ENCODE measurements around the gene ENO2. TPM values are rescaled to one million over a fixed set of nuclear protein-coding genes. Genes with fewer than 3 reads are reported as not detected.

The ENO2 gene
- total RNA-seq: 18.4 and 19.9 TPM in 2 replicates

DNA sequence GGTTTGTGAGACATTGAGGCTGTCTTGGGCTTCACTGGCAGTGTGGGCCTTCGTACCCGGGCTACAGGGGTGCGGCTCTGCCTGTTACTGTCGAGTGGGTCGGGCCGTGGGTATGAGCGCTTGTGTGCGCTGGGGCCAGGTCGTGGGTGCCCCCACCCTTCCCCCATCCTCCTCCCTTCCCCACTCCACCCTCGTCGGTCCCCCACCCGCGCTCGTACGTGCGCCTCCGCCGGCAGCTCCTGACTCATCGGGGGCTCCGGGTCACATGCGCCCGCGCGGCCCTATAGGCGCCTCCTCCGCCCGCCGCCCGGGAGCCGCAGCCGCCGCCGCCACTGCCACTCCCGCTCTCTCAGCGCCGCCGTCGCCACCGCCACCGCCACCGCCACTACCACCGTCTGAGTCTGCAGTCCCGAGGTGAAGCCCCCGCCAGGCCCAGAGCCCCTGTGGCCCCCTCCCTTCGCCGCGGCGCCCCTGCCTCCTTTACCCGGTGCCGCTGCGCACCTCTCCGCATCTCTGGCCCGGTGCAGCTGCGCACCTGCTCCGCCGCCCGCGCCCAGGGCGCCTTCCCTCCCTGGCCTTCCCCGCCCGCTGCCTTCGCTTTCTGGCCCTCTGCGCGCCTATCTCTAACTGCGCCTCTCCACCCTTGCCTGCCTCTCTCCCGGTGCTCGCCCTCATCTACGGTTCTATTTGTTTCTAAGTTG is at the start of gene ENO2:
TSS of gene ENO2 (plus strand) at position 335 of the 701 bp plus-strand sequence. CDS start 1,253 bp downstream, outside the sequence.

DNA sequence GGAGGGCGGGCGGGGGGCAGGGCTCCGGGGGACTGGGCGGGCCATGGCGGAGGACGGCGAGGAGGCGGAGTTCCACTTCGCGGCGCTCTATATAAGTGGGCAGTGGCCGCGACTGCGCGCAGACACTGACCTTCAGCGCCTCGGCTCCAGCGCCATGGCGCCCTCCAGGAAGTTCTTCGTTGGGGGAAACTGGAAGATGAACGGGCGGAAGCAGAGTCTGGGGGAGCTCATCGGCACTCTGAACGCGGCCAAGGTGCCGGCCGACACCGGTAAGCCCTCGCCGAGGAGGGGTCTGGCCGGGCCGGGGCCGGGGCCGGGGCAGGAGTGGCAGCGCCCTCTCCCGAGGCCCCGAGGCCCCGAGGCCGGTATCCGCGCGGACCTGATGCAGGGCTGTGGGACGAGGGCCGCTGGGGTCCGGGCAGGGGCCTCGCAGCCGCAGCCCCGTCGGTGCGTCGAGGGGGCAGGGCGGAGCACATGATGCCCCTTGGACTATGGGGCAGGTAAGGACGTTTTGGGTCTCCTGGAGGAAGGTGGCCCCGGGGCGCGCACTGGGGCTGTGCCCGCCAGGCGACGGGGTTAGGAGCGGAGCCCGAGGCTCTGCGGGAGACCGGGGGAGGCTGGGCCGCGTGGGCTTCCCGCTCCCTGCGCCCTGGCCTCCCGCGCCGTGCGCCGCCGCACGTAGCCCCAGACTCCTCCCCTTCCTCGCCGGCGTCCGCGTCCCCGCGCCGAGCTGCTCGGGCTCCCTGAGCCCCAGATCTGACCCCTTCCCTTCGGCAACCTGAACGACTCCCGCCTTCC is 46.8 kb upstream of the ENO2 start, which contains the start of gene TPI1:
TSS of gene TPI1 (plus strand) at position 119 of the 798 bp plus-strand sequence. CDS start at position 155, 36 bp downstream.

DNA sequence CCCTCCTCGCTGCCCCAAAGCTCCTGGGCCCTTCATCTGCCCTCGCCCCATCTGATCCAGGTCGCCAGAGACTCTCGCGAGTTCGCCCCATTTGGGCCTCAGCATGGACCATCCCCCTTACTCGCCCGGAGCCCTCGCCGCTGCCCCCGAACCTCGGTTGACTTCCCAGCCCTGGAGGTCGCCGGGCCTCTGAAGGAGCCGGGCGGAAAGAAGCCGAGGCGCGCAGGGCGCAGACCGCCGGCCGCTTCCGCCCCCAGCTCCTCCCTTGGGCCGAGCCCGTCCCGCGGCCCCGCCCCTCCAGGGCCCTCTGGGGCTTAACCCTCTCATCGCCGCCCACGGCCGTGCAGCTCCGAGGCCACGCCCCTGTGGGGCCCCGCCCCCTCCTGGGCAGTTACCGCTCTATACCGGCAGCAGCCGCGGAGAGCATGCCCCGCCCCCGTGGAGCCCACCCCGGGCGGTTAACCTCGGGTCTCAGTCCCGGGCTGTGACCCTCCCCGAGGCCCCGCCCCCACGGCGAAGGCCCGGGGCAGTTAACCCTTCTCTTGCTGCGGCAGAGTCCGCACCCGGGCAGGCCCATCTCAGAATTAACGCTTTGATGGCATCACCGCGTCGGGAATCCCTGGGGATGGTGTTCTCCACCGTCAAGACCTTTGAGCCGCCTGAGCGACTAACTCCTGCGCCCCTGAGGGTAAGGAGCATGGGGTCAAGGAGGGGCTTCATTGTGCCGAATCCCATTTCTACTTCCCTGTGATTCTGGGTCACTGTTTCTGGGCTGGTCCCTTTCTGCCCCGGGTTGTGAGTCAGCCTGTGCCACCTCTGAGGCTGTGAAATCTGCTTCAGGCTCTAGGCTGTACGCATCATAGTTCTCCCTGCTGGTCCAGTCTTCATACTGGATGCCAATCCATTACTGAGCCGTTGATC is 41.0 kb upstream of the ENO2 start, which contains the start of gene SPSB2:
TSS of gene SPSB2 (minus strand) at position 210 of the 921 bp plus-strand sequence. CDS start 402 bp downstream, outside the sequence.

DNA sequence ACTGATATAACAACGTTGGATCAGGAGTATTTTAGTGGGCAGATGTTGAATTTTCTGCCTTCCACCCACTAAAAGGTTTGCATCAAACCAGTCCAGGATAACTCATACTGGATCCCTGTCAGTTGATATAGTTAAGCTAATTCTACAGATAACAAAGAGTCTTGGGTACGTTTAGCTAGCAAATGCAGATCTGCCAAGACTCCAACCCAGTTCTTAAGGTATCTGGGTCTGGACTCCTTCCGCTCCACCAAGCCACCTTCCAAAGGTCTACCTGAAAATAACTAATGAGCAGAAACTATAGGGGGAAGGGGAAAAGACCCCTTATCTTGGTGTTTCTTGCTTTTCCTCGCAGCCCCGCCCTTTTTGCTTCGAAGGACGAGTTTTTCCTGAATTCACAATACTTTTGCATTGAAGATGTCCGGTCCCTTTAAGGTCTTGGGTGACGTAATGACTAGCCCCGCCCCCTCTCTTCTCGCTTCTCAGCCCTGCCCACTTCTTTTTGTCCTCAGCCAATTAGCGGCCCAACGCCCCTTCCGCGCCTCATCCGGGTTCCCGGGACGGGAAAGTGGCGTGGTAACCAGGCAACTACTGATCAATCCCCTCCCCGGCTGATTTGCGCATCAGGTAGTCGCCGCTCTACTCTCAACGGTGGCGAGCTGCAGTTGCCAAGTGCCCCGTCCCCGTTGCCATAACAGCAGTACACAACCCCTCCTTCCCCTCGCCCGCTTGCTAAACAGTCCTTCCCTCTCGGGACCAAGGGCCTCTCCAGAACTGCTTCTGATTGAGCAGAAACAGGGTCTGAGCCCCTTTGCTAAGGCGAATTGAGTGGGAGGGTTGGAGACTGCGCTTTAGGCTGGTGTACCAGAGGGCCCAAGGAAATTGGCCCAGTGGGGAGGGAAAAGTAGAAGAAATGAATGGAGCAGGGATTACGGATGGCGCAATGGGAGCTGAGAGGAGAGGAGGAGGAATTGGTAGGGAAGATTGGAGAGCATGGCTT is 9.8 kb upstream of the ENO2 start, which contains the start of gene LRRC23:
TSS of gene LRRC23 (plus strand) at position 543 of the 997 bp plus-strand sequence. CDS start 812 bp downstream, outside the sequence.

DNA sequence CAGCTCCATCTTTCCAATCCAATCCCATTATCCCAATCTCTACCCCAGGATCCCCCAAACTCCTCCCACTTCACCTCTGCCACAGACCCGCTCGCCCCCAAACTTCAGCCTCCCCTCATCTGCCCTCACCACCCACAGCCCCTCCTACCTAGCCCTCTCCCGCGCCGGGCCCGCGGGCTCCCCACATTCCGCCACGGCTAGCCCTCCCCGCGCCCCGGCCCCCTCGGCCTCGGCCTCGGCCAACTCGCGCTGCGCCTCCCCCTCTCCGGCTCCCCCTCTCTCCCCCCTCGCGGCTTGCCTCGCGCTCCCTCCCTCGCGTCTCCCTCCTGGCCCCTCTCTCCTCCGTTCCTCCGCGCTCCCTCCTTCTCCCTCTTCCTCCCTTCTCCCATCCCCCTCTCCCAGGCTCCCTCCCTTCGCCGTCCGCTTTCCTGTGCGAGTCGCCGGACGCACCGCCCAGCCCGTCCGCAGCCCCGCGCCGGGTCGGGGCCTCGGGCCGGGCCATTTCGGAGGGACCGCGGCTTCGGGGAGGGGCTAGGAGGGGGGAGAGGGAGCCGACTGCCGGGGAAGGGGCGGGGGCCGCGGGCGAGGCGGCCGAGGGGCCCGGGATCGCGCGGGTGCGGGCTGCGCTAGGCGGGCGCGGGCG is 13.1 kb downstream of the ENO2 start, which contains the start of gene ATN1:
TSS of gene ATN1 (plus strand) at position 581 of the 643 bp plus-strand sequence. CDS start 6,043 bp downstream, outside the sequence.

DNA sequence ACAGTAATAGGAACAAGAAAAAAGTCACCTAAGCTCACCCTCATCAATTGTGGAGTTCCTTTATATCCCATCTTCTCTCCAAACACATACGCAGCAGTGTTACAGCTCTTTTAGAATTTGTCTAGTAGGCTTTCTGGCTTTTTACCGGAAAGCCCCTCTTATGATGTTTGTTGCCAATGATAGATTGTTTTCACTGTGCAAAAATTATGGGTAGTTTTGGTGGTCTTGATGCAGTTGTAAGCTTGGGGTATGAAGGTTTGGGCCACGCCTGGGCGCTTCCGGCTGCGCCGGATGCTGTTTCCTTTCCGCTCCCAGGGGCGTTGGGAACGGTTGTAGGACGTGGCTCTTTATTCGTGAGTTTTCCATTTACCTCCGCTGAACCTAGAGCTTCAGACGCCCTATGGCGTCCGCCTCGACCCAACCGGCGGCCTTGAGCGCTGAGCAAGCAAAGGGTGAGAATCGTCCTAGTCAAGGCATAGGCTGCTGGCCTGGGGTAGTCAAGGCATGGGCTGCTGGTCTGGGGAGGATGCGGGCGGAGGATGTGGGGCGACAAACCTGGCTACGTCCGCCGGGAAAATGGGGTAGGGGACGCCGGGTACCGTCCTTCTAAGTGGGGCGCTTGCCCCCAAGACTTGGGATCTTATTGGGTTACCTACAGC is 29.5 kb downstream of the ENO2 start, which contains the start of the genes C12orf57 and RNU7-1:
TSS of gene C12orf57 (plus strand) at position 301 of the 659 bp plus-strand sequence. CDS start at position 401, 100 bp downstream.
TSS of gene RNU7-1 (plus strand) at position 95 of the 659 bp plus-strand sequence.

DNA sequence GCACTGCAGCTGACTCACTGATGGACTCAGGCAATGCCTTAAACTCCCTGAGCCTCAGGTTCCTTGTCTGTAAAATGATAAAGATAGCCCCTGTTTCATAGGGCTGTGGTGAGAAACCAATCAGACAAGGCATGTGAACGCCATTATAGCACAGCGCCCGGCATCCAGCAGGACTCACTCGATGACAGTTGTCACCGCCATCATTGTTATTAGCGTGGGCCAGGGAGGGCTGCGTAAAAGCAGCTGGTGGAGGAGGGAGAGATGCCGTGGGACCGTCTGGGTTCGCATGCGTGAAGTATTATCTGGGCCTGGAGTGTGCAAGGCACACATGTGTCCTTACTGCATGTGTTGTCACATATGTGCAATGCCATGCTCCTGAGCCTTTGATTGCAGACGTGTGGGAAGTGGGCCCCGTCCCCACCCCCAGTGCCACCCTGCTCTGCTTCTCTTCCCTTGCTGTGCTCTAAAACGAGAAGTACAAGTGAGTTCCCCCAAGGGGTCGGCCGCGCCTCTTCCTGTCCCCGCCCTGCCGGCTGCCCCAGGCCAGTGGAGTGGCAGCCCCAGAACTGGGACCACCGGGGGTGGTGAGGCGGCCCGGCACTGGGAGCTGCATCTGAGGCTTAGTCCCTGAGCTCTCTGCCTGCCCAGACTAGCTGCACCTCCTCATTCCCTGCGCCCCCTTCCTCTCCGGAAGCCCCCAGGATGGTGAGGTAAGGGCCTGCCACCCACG is 36.6 kb downstream of the ENO2 start, which contains the start of gene PTPN6:
TSS of gene PTPN6 (plus strand) at position 546 of the 730 bp plus-strand sequence. CDS start at position 703, 157 bp downstream.

Other genes with a start within 250 kb of the ENO2 start
- gene ZNF384, start 225.2 kb upstream of the ENO2 start, total RNA-seq: 9.6 and 10.8 TPM in 2 replicates
- gene PIANP, start 213.8 kb upstream of the ENO2 start, total RNA-seq: 0.09 and 0.16 TPM in 2 replicates
- gene COPS7A, start 190.5 kb upstream of the ENO2 start, total RNA-seq: 98.5 and 128 TPM in 2 replicates
- 95.8 and 115 TPM in 2 replicates for gene MLF2, start 161.4 kb upstream of the ENO2 start, total RNA-seq
- 59.3 and 88.7 TPM in 2 replicates for gene PTMS, start 148.2 kb upstream of the ENO2 start, total RNA-seq
- gene LAG3, start 142.1 kb upstream of the ENO2 start, total RNA-seq: 0.09 and 0.32 TPM in 2 replicates
- 0.16 and 0.17 TPM in 2 replicates for gene CD4, start 125.1 kb upstream of the ENO2 start, total RNA-seq
- 5.1 and 5.8 TPM in 2 replicates for gene GPR162, start 92.8 kb upstream of the ENO2 start, total RNA-seq
- 72.0 and 114 TPM in 2 replicates for gene P3H3, start 86.2 kb upstream of the ENO2 start, total RNA-seq
- 1.3 and 2.0 TPM in 2 replicates for gene GNB3, start 73.7 kb upstream of the ENO2 start, total RNA-seq
- gene CDCA3, start 63.3 kb upstream of the ENO2 start, total RNA-seq: 1.2 and 3.0 TPM in 2 replicates
- 77.2 and 79.0 TPM in 2 replicates for gene USP5, start 62.4 kb upstream of the ENO2 start, total RNA-seq
- gene TPI1, start 47.0 kb upstream of the ENO2 start, total RNA-seq: 512 and 968 TPM in 2 replicates
- gene SPSB2, start 41.3 kb upstream of the ENO2 start, total RNA-seq: 10.1 and 13.6 TPM in 2 replicates
- 11.3 and 15.9 TPM in 2 replicates for gene LRRC23, start 9.8 kb upstream of the ENO2 start, total RNA-seq
- gene ATN1, start 13.4 kb downstream of the ENO2 start, total RNA-seq: 8.2 and 11.0 TPM in 2 replicates
- not detected in 2 replicates for gene RNU7-1, start 29.2 kb downstream of the ENO2 start, total RNA-seq
- 137 and 179 TPM in 2 replicates for gene C12orf57, start 29.4 kb downstream of the ENO2 start, total RNA-seq
- 0.09 and 0.79 TPM in 2 replicates for gene PTPN6, start 36.8 kb downstream of the ENO2 start, total RNA-seq
- 101 and 123 TPM in 2 replicates for gene PHB2, start 56.1 kb downstream of the ENO2 start, total RNA-seq
- gene EMG1, start 56.3 kb downstream of the ENO2 start, total RNA-seq: 21.1 and 25.8 TPM in 2 replicates
- 10.2 and 12.8 TPM in 2 replicates for gene LPCAT3, start 103.9 kb downstream of the ENO2 start, total RNA-seq
- 378 and 815 TPM in 2 replicates for gene C1S, start 146.1 kb downstream of the ENO2 start, total RNA-seq
- gene C1R, start 177.9 kb downstream of the ENO2 start, total RNA-seq: 133 and 637 TPM in 2 replicates
- gene C1RL, start 194.6 kb downstream of the ENO2 start, total RNA-seq: 40.6 and 44.0 TPM in 2 replicates
- 0.09 TPM in 1 of 2 replicates, not detected in the other for gene RBP5, start 214.3 kb downstream of the ENO2 start, total RNA-seq
- gene CLSTN3, start 215.8 kb downstream of the ENO2 start, total RNA-seq: 16.2 and 17.8 TPM in 2 replicates

Data from bronchial smooth muscle cell (primary cell).